AG04450 (cell line): ENCODE measurements around the gene CAMKK2. TPM values are rescaled to one million over a fixed set of nuclear protein-coding genes. Genes with fewer than 3 reads are reported as not detected.

Experiments used
- CTCF ChIA-PET: fragments of 300-600, 350-600 bp; formaldehyde crosslinking; extraction: SDS; loops from one replicate; lab custom pipeline; 2022; ENCODE audit warnings: antibody characterized with exemption, inconsistent platforms; lab: Charles Lee
- POLR2A ChIA-PET: fragments of 350-600 bp; formaldehyde crosslinking; extraction: SDS; loops from one replicate; lab custom pipeline; 2021; ENCODE audit warnings: antibody characterized with exemption, inconsistent platforms; lab: Yijun Ruan, JAX
- DNase-seq: peaks from one replicate; pipeline ENCODE4 v3.0.0-alpha.2; 2011; ENCODE audit warnings: low read depth, low spot score
- H3K27ac ChIP-seq: one replicate; pipeline ENCODE4 v1.5.1; 2012; ENCODE audit warnings: low read depth, low read length, control low read depth
- H3K27me3 ChIP-seq: one replicate; pipeline ENCODE4 v1.6.0; 2012; ENCODE audit warnings: low read length; ENCODE audit not compliant: control insufficient read depth, insufficient read depth
- H3K4me3 ChIP-seq: 2 replicates; pipeline ENCODE4 v1.5.1; 2011; ENCODE audit warnings: mild to moderate bottlenecking, low read depth, low read length, control low read depth
- H3K9me3 ChIP-seq: 2 replicates; pipeline ENCODE4 v1.5.1; 2012; ENCODE audit warnings: low read length; ENCODE audit not compliant: control insufficient read depth, insufficient read depth
- polyA plus RNA-seq: library from polyadenylated mRNA; depleted of rRNA; stranded (reverse); fragments of >200 nt; gene quantifications from 2 replicates; pipeline ENCODE4 v1.2.3, GENCODE V29; 2011
- TF ChIP-seq, protein P1 (sequence below): IDR thresholded peaks from 2 replicates; pipeline ENCODE4 v1.5.1; 2011; ENCODE audit warnings: low read depth, low read length, control low read depth, inconsistent platforms

Gene CAMKK2
- polyA plus RNA-seq, 1 experiment: 23.1 TPM

DNA sequence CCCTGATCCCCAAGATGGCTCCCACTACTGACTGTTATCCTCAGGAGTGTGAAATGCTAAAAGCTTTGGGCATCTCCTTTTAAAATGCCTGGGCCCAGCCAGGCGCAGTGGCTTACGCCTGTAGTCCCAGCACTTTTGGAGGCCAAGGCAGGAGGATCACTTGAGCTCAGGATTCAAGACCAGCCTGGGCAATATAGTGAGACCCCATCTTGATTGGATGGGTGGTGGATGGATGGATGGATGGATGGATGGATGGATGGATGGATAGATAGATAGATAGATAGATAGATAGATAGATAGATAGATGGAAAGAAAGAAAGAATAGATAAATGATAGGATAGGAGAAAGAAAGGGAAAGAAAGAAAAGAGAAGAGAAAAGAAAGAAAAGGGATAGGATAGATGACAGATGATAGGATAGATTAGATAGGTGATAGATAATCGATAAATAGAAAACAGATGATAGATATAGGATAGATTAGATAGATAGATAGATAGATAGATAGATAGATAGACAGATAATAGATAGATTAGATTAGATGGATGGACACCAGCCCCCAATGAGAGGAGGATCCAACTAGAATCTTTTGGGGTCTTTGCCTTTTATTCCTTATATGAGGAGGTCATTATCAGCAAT, 77.0 kb downstream of the CAMKK2 start:
- ChIA-PET CTCF (no interaction called here), POLR2A (no interaction called here)
- Histone ChIP-seq H3K4me3 (no peak overlapping the region), H3K9me3 (no peaks in the 10 kb centered on the region), H3K27me3 (no peaks in the 10 kb centered on the region), H3K27ac (no peak overlapping the region)
- DNase-seq: no peak
- TF ChIP-seq, protein P1, sequence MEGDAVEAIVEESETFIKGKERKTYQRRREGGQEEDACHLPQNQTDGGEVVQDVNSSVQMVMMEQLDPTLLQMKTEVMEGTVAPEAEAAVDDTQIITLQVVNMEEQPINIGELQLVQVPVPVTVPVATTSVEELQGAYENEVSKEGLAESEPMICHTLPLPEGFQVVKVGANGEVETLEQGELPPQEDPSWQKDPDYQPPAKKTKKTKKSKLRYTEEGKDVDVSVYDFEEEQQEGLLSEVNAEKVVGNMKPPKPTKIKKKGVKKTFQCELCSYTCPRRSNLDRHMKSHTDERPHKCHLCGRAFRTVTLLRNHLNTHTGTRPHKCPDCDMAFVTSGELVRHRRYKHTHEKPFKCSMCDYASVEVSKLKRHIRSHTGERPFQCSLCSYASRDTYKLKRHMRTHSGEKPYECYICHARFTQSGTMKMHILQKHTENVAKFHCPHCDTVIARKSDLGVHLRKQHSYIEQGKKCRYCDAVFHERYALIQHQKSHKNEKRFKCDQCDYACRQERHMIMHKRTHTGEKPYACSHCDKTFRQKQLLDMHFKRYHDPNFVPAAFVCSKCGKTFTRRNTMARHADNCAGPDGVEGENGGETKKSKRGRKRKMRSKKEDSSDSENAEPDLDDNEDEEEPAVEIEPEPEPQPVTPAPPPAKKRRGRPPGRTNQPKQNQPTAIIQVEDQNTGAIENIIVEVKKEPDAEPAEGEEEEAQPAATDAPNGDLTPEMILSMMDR: no peak

GRCh38 chr12:121218588-121219352, 77.7 kb downstream of the CAMKK2 start:
- Histone ChIP-seq H3K4me3 (no peak overlapping the region), H3K9me3 (no peaks in the 10 kb centered on the region), H3K27ac (no peak overlapping the region), H3K27me3 (no peaks in the 10 kb centered on the region)
- POLR2A ChIA-PET: no interaction called here
- TF ChIP-seq, protein P1: no peak
- no peak for DNase-seq
- CTCF ChIA-PET: no interaction called here

DNA sequence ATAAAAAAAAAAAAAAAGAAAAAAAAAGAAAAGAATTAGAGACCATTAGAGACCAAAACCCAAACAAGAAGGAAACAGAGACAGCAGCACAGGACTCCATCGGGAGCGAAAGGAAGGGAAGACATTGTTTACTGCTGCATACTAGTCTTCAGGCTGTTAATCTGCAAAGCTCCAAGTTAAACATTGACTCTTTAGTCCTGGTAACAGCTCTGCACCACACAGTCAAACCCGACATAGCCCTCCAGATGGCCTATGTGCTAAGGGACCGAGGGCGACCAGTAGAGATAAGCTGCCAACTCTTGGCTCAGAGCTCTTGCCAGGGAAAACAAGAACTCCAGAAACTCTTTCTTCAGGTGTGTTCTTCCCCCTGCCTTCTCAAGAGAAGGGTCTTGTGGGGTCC, 78.7 kb downstream of the CAMKK2 start:
- CTCF ChIA-PET: no interaction called here
- no peak for DNase-seq
- POLR2A ChIA-PET: no interaction called here
- no peaks in the 10 kb centered on the region for H3K9me3 ChIP-seq
- no peak overlapping the region for H3K4me3 ChIP-seq
- TF ChIP-seq, protein P1: no peak
- H3K27ac ChIP-seq: no peak overlapping the region
- H3K27me3 ChIP-seq: no peaks in the 10 kb centered on the region

DNA sequence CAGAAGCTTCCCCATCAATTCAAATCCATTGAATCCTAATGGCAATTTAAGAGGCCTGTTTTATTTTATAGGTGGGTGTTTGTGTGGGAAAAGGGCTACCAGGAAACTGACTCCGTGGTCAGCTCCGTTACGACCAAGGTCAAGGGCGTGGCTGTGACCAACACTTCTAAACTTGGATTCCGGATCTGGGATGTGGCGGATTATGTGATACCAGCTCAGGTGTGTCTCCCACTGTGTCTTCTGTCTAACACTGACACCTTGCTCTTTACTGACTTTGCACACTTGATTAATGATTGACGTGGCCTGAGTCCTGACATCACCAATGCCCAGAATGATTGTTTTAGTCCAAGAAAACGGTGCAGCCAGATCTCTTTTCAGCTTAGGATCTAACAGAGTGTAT, 79.4 kb downstream of the CAMKK2 start:
- POLR2A ChIA-PET: no interaction called here
- Histone ChIP-seq H3K27me3 (no peaks in the 10 kb centered on the region), H3K9me3 (no peaks in the 10 kb centered on the region), H3K27ac (no peak overlapping the region), H3K4me3 (no peak overlapping the region)
- TF ChIP-seq, protein P1: no peak
- CTCF ChIA-PET: interaction anchor here (2.7 kb wide), 1 partner anchor 13 kb away, joined by 13 read pairs; no protein-coding TSS in a partner anchor
- no peak for DNase-seq

DNA sequence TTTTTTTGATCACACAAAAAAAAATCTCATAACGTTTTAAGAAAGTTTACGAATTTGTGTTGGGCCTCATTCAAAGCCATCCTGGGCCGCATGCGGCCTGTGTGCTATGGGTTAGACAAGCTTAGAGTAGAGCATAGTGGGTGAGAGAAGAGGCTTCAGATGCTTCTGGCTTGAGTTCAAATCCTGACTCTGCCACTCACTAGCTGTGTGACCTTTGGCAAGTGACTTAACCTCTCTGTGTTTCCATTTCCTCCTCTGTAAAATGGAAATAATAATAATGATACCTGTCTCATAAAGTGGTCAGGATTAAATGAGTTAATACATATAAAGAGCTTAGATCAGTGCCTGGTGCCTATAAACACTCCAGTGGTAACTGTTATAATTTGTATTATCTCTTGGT, 80.4 kb downstream of the CAMKK2 start:
- ChIA-PET CTCF (interaction anchor here (2.7 kb wide), 1 partner anchor 14 kb away, joined by 13 read pairs; no protein-coding TSS in a partner anchor), POLR2A (no interaction called here)
- no peak overlapping the region for H3K4me3 ChIP-seq
- DNase-seq: no peak
- H3K9me3 ChIP-seq: no peaks in the 10 kb centered on the region
- TF ChIP-seq, protein P1: no peak
- H3K27ac ChIP-seq: no peak overlapping the region
- H3K27me3 ChIP-seq: no peaks in the 10 kb centered on the region
